HepG2 (cell line): ENCODE results near the gene CXCR4. TPM values are rescaled to one million over a fixed set of nuclear protein-coding genes. Genes with fewer than 3 reads are reported as not detected.

ENCODE experiments used
- ATAC-seq: fragments of 200-7000 bp; cut with Tn5 transposase; 3 replicates; pipeline ENCODE4 v1.9.1; 2020; ENCODE audit warnings: mild to moderate bottlenecking, moderate library complexity
- BruUV-seq: library from RNA; stranded (reverse); fragments of 400-500 nt; replicated peaks from 2 replicates; lab custom pipeline; 2021; lab: Mats Ljungman, UMichigan
- CTCF ChIA-PET: fragments of 300-600 bp; formaldehyde crosslinking; extraction: SDS; loops from one replicate; lab custom pipeline; 2021; ENCODE audit warnings: low total read pairs, inconsistent platforms, low intra/inter-chr PET ratio; lab: Yijun Ruan, JAX
- POLR2A ChIA-PET: fragments of 350-600 bp; sonication (Branson Sonifier 250); formaldehyde crosslinking; loops from one replicate; lab custom pipeline; 2020; ENCODE audit warnings: antibody characterized with exemption, inconsistent platforms; lab: Yijun Ruan, JAX
- DNase-seq: peaks from one replicate; pipeline ENCODE4 v3.0.0-alpha.2; 2015; ENCODE audit warnings: low spot score
- FAIRE-seq: peaks from 3 replicates; lab custom pipeline; 2011; peaks lifted over from hg19 to GRCh38; lab: Jason Lieb, UNC
- H2AFZ ChIP-seq: one replicate; pipeline ENCODE4 v1.6.1; 2011; ENCODE audit warnings: low read length, inconsistent platforms
- H3K27ac ChIP-seq: fragments of 300-600 bp; 3 replicates; pipeline ENCODE4 v1.8.0; 2011; ENCODE audit warnings: mixed run types, mild to moderate bottlenecking, mixed read lengths, low read length, inconsistent platforms; ENCODE audit not compliant: insufficient read depth; ENCODE audit errors: extremely low read length
- H3K27me3 ChIP-seq, 2 experiments: fragments of 200-600 bp in 1 of 2; 2 replicates in 1 of 2; 3 replicates in 1 of 2; pipeline versions ENCODE4 v1.6.0 to v1.8.0; 2011; ENCODE audit warnings: low read length in 2 of 2, mild to moderate bottlenecking in 2 of 2, moderate library complexity in 2 of 2, inconsistent platforms in 1 of 2; ENCODE audit not compliant: insufficient read depth in 2 of 2, control insufficient read depth in 1 of 2
- H3K36me3 ChIP-seq, 2 experiments: fragments of 200-600 bp in 1 of 2; replicated peaks in 1 of 2; 2 replicates in 1 of 2; 3 replicates in 1 of 2; pipeline versions ENCODE4 v1.5.1 to v1.8.0; 2011; ENCODE audit warnings: low read length in 2 of 2, inconsistent platforms in 1 of 2; ENCODE audit not compliant: insufficient read depth in 2 of 2, control insufficient read depth in 1 of 2
- H3K4me1 ChIP-seq: 2 replicates; pipeline ENCODE4 v1.5.1; 2012; ENCODE audit warnings: low read length, inconsistent platforms; ENCODE audit not compliant: insufficient read depth
- H3K4me2 ChIP-seq: 2 replicates; pipeline ENCODE4 v1.6.0; 2011; ENCODE audit warnings: low read depth, low read length, inconsistent platforms
- H3K4me3 ChIP-seq, 3 experiments: fragments of 200-600 bp in 1 of 3; sonication (generic), shearing (Covaris generic) in 1 of 3; replicated peaks in 1 of 3; 2 replicates each; pipeline ENCODE4 v1.5.1; 2011 to 2016; ENCODE audit warnings: low read length in 3 of 3, inconsistent platforms in 2 of 3, low read depth in 2 of 3, mild to moderate bottlenecking in 2 of 3, control low read depth in 1 of 3, mixed read lengths in 1 of 3; ENCODE audit not compliant: insufficient read depth in 1 of 3
- H3K79me2 ChIP-seq: one replicate; pipeline ENCODE4 v1.6.1; 2011; ENCODE audit warnings: low read length, inconsistent platforms; ENCODE audit not compliant: insufficient read depth
- H3K9ac ChIP-seq: 2 replicates; pipeline ENCODE4 v1.6.0; 2011; ENCODE audit warnings: mild to moderate bottlenecking, low read depth, low read length, inconsistent platforms; ENCODE audit not compliant: insufficient read depth
- H3K9me3 ChIP-seq: 2 replicates; pipeline ENCODE4 v1.5.1; 2012; ENCODE audit warnings: mild to moderate bottlenecking, low read length
- H4K20me1 ChIP-seq: 2 replicates; pipeline ENCODE4 v1.6.0; 2011; ENCODE audit warnings: inconsistent platforms, mild to moderate bottlenecking, low read length, moderate library complexity; ENCODE audit not compliant: insufficient read depth
- CENPT ChIP-seq: sonication (generic); formaldehyde crosslinking; IDR thresholded peaks from 2 replicates; pipeline ENCODE4 v1.8.0; 2022; ENCODE audit warnings: low read depth, mild to moderate bottlenecking, moderate library complexity, missing genetic modification reagents
- KDM5B ChIP-seq: sonication (generic); formaldehyde crosslinking; IDR thresholded peaks from 2 replicates; pipeline ENCODE4 v1.4.0; 2020; ENCODE audit warnings: missing genetic modification reagents, mild to moderate bottlenecking, borderline replicate concordance
- LRRFIP1 ChIP-seq: sonication (generic); formaldehyde crosslinking; conservative IDR thresholded peaks from 2 replicates; pipeline ENCODE4 v1.4.0; 2020; ENCODE audit warnings: missing genetic modification reagents
- RERE ChIP-seq: IDR thresholded peaks from 2 replicates; pipeline ENCODE4 v1.6.1; 2016; ENCODE audit warnings: low read depth, missing genetic modification reagents, missing compliant biosample characterization
- SRSF1 ChIP-seq: fragments of 200-400 bp; formaldehyde crosslinking; optimal IDR thresholded peaks from 2 replicates; pipeline ENCODE3; 2017; ENCODE audit warnings: mild to moderate bottlenecking, low read depth, low read length, moderate library complexity
- ZNF468 ChIP-seq: sonication (generic); formaldehyde crosslinking; IDR thresholded peaks from 2 replicates; pipeline ENCODE4 v1.8.0; 2022; ENCODE audit warnings: mild to moderate bottlenecking, moderate library complexity, missing genetic modification reagents
- ZNF557 ChIP-seq: sonication (generic); formaldehyde crosslinking; IDR thresholded peaks from 2 replicates; pipeline ENCODE4 v1.4.0; 2020; ENCODE audit warnings: missing genetic modification reagents
- ZNF598 ChIP-seq: sonication (generic); formaldehyde crosslinking; IDR thresholded peaks from 2 replicates; pipeline ENCODE4 v1.5.1; 2020; ENCODE audit warnings: mild to moderate bottlenecking, missing genetic modification reagents, borderline replicate concordance
- ZNF800 ChIP-seq: sonication (generic); formaldehyde crosslinking; IDR thresholded peaks from 2 replicates; pipeline ENCODE4 v1.4.0; 2020; ENCODE audit warnings: missing genetic modification reagents
- ZSCAN29 ChIP-seq: sonication (generic); formaldehyde crosslinking; conservative IDR thresholded peaks from 2 replicates; pipeline ENCODE4 v1.4.0; 2020; ENCODE audit warnings: mild to moderate bottlenecking, missing genetic modification reagents
- WGBS: methylation state at CpG from one replicate; pipeline ENCODE4 v1.1.6; 2017; ENCODE audit warnings: low lambda C conversion rate; 5-methylcytosine and 5-hydroxymethylcytosine counted together
- in situ Hi-C: cut with HindIII; loops from 2 replicates; pipeline ENCODE4 v1.10.0; 2017; ENCODE audit warnings: low pct_unique_long_range_greater_than_20kb; ENCODE audit not compliant: extremely low pct_ligation_motif_present
- intact Hi-C: fragments of 100-400 bp; cut with micrococcal nuclease; formaldehyde crosslinking; loops from one replicate; pipeline ENCODE4 v1.10.0; 2022; ENCODE audit not compliant: unreplicated experiment
- polyA plus RNA-seq, 8 experiments: library from polyadenylated mRNA; depleted of rRNA in 3 of 8; stranded (reverse) in 7 of 8; unstranded in 1 of 8; fragments of >200 nt; fragmentation: Illumina TruSeq in 4 of 8; extraction: Trizol in 4 of 8; gene quantifications; 2 replicates each; pipeline versions ENCODE4 v1.2.1 to v1.2.3, GENCODE V29; 2011 to 2016; ENCODE audit warnings: low read depth in 4 of 8, missing spikeins in 1 of 8, mixed read lengths in 1 of 8; ENCODE audit not compliant: insufficient read depth in 1 of 8
- total RNA-seq, 5 experiments: library from RNA; depleted of rRNA; stranded (reverse); fragments of >200 nt; fragmentation: Illumina TruSeq; extraction: Trizol; gene quantifications; 2 replicates each; pipeline ENCODE4 v1.2.3, GENCODE V29; 2016; ENCODE audit warnings: low read depth in 1 of 5

The CXCR4 gene
- total and polyA plus RNA-seq, 2 of the 13 experiments (the other 11 are each of a cell fraction or from before 2014, with no cell fraction given): 0.34 to 0.55 TPM

GRCh38 chr2:136130045-136130444, 12.1 kb upstream of the CXCR4 start (continued):
- TF ChIP-seq LRRFIP1 (CRISPR knock-in tag): no peak
- TF ChIP-seq ZNF468 (CRISPR knock-in tag): no peak
- no peak for TF ChIP-seq ZSCAN29 (CRISPR knock-in tag)

- WGBS: 7% methylated on average over 4 of the region's 4 CpGs
- Histone ChIP-seq H3K79me2 (no peaks in the 10 kb centered on the region), H3K4me3 (no peak overlapping the region), H3K4me1 (no peaks in the 10 kb centered on the region; the same call in 1 of the 2 replicates), H3K36me3 (no peaks in the 10 kb centered on the region), H3K4me2 (no peak overlapping the region), H3K9me3 (no peaks in the 10 kb centered on the region), H3K27ac (no peak overlapping the region), H3K9ac (no peak overlapping the region), H4K20me1 (no peaks in the 10 kb centered on the region), H2AFZ (no peak overlapping the region), H3K27me3 (peaks cover 0 to 22% of the 10 kb centered on the region in 2 experiments; a peak in 4 of 5 replicates)
- CTCF ChIA-PET: no interaction called here
- no TSS peak for BruUV-seq
- intact Hi-C loops: no loop called here
- POLR2A ChIA-PET: no interaction called here
- in situ Hi-C loops: no loop called here
- no peak for DNase-seq
- ATAC-seq: no peak
- no peak for FAIRE-seq
- TF ChIP-seq RERE (CRISPR knock-in tag): no peak
- no peak for TF ChIP-seq ZNF557 (CRISPR knock-in tag)
- TF ChIP-seq SRSF1: no peak
- TF ChIP-seq KDM5B (CRISPR knock-in tag): no peak
- no peak for TF ChIP-seq ZNF468 (CRISPR knock-in tag)
- no peak for TF ChIP-seq ZNF598 (CRISPR knock-in tag)
- TF ChIP-seq ZNF800: no peak
- TF ChIP-seq CENPT: no peak
These were observed 11.7 kb upstream of the CXCR4 start for GRCh38 chr2:136129601-136130000.
